C1 segment of cervical spinal cord (tissue), 14 donors: Measurements from ENCODE around the gene AHSG.

ENCODE experiments used
- DNase-seq, 14 donors: peaks; one replicate each; lab custom pipeline; 2025; lab: John Stamatoyannopoulos, UW

The AHSG gene

GRCh38 chr3:186592682-186593081 is 20.2 kb upstream of the AHSG start:
- DNase-seq: no peak

- no peak for DNase-seq
Measured at GRCh38 chr3:186593862-186594261, 19.0 kb upstream of the AHSG start.

GRCh38 chr3:186594591-186595113 is 18.2 kb upstream of the AHSG start:
- DNase-seq: no peak

GRCh38 chr3:186596568-186597287 is 16.1 kb upstream of the AHSG start:
- no peak for DNase-seq

GRCh38 chr3:186598108-186598784 is 14.6 kb upstream of the AHSG start:
- DNase-seq: no peak

GRCh38 chr3:186598794-186599141 is 14.1 kb upstream of the AHSG start:
- DNase-seq: no peak

- DNase-seq: no peak
Measured at GRCh38 chr3:186599142-186599784, 13.6 kb upstream of the AHSG start.

GRCh38 chr3:186599785-186600166 is 13.1 kb upstream of the AHSG start:
- DNase-seq: no peak

- DNase-seq: no peak
Measured at GRCh38 chr3:186600896-186601295, 12.0 kb upstream of the AHSG start.

GRCh38 chr3:186603159-186603558 is 9.7 kb upstream of the AHSG start:
- DNase-seq: no peak

GRCh38 chr3:186605078-186605477 is 7.8 kb upstream of the AHSG start:
- no peak for DNase-seq

GRCh38 chr3:186605561-186606545 is 7.0 kb upstream of the AHSG start:
- DNase-seq: no peak

GRCh38 chr3:186608624-186609215 is 4.1 kb upstream of the AHSG start:
- no peak for DNase-seq

GRCh38 chr3:186609247-186609868 is 3.5 kb upstream of the AHSG start:
- no peak for DNase-seq

GRCh38 chr3:186612065-186612464 is 795 bp upstream of the AHSG start:
- no peak for DNase-seq

- DNase-seq: no peak
Measured at GRCh38 chr3:186613637-186614265, 891 bp downstream of the AHSG start.

GRCh38 chr3:186614266-186614596 is 1.4 kb downstream of the AHSG start:
- DNase-seq: no peak

- peak in 13 of 14 donors; percentile 1 to 74 (median 47) for DNase-seq
Measured at GRCh38 chr3:186614597-186615483, 2.0 kb downstream of the AHSG start.

- no peak for DNase-seq
Measured at GRCh38 chr3:186616299-186616617, 3.4 kb downstream of the AHSG start.
